GM18505 (cell line): ENCODE results near the gene ZNF827.

Source experiments
- ATAC-seq: cut with Tn5 transposase; IDR thresholded peaks from one replicate; pipeline ENCODE4 v1.9.1; 2021; ENCODE audit not compliant: unreplicated experiment
- POLR2A ChIP-seq: IDR thresholded peaks from 4 replicates; pipeline ENCODE4 v1.6.1; 2011; ENCODE audit warnings: borderline replicate concordance; ENCODE audit not compliant: insufficient read depth, insufficient read length; ENCODE audit errors: extremely low read depth

Gene ZNF827

DNA sequence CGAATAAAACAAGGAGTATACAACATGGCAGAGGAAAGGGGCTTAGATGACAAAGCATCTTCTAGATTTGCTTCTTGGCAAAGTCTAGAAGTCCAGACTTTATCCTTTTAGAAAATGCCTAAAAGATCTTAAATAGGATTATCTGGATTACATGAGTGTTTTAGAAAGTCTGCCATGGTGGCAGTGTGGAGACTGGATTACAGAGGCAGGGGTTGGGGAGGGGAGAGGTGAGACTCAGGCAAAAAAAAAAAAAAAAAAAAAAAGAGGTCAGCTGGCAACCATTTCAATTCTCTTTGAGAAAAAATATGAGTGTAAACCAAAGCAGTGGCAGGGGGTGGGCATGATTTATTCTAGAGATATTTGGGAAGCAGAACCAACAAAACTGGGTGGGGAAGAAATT is 17.4 kb downstream of the ZNF827 start:
- TF ChIP-seq POLR2A = no peak
- no peak for ATAC-seq

- no peak for ATAC-seq
- no peak for TF ChIP-seq POLR2A
Observed at GRCh38 chr4:145920205-145920604, 18.4 kb downstream of the ZNF827 start.

DNA sequence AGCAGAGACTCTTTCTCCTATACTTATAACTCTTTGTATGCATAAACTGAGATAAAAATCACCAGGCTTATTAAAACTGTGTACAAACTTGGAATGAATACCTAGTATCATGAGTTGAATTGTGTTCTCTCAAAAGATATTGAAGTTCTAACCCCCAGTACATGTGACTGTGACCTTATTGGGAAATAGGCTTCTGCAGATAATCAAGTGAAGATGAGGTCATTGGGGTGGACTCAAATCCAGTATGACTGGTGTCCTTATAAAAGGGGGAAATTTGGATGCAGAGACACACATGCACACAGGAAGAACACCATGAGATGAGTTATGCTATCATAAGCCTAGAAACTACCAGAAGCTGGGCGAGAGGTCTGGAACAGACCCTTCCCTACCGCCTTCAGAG is 26.2 kb downstream of the ZNF827 start:
- TF ChIP-seq POLR2A = no peak
- no peak for ATAC-seq

GRCh38 chr4:145909773-145910172 is 28.9 kb downstream of the ZNF827 start:
- no peak for TF ChIP-seq POLR2A
- ATAC-seq = no peak

GRCh38 chr4:145909281-145909715 is 29.3 kb downstream of the ZNF827 start:
- ATAC-seq = no peak
- no peak for TF ChIP-seq POLR2A

DNA sequence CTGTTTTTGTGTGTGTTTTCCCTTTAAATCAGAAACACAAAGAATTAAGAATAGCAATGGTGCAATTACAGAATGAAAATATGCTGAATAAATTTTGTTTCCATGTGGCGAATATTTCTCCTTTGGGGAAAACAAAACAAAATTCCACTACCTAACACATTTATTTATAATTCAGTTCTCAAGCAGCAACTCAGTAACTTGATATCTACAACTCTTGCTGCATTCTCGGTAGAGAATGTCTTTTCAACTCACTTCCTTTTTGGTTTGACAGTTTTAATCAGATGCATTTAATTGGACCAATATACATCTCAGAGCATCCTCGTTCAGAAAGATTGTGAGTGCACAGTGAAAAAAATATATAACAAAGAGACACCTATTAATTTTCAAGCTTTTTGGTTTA is 30.8 kb downstream of the ZNF827 start:
- ATAC-seq = no peak
- no peak for TF ChIP-seq POLR2A

DNA sequence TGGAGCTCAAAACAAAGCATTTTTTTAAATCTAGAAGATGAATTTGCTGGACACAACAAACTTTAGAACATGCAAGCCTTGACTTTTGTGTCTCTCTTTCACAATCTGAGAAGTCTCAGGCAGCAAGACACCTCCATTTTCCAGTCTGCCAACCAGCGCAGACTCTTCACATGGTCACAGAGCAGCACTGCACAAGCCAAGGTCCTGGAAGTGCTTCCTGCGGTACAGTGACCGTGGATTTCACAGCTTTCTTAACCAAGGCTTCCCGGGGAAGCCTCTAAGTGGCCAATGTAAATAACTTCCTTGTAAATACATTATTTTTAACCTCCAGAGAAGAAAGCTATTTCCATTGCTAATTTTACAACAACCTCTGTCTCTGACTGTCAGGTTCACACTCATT is 31.2 kb downstream of the ZNF827 start:
- no peak for ATAC-seq
- no peak for TF ChIP-seq POLR2A

GRCh38 chr4:145904413-145905177 is 34.0 kb downstream of the ZNF827 start:
- ATAC-seq = no peak
- no peak for TF ChIP-seq POLR2A

DNA sequence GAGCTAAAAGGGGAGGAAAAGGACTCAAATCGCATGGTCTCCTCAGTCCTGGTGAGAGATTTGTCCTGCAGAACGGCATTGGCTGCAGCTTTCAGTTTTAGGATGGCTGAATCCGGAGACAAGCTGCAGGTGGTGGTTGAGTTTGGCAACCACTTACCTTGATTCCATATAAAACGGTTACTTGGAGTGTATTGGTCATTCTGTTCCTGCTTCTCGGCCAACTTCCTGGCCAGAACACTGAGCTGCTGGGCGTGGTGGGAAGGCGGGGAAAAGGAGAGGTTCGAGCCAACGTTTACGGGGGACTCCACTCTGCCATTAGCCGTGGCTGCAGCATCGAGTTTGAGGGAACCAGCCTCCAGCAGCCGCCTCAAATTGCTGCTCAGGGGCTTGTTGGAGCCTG is 36.1 kb downstream of the ZNF827 start:
- no peak for ATAC-seq

GRCh38 chr4:145899886-145900460 is 38.6 kb downstream of the ZNF827 start:
- no peak for ATAC-seq
- TF ChIP-seq POLR2A = no peak

More for the DNA sequence above, 36.1 kb downstream of the ZNF827 start:
- TF ChIP-seq POLR2A = no peak

GRCh38 chr4:145898926-145899531 is 39.6 kb downstream of the ZNF827 start:
- no peak for TF ChIP-seq POLR2A
- ATAC-seq = no peak

GRCh38 chr4:145898466-145898865 is 40.2 kb downstream of the ZNF827 start:
- ATAC-seq = no peak

GRCh38 chr4:145895056-145895455 is 43.6 kb downstream of the ZNF827 start:
- ATAC-seq = no peak
- no peak for TF ChIP-seq POLR2A

More at GRCh38 chr4:145898466-145898865, 40.2 kb downstream of the ZNF827 start:
- TF ChIP-seq POLR2A = no peak

DNA sequence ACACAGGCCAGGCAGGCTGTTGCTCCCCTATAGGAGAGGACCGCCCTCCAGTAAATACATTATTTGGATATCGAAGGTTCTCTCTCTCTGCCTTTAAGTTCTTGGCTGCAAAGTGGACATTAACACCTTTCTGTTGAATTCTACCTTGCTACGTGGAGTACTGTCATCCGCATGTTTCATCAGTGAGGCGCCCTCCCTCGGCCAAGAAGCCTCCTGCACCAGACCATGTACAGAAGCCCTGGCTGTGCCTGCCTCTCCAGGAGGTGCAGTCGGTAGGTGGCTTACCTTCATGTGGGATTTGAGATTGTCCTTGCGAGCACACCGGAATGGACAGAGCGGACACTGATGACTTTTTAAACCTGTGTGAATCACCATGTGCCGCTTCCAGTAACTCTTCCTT is 46.7 kb downstream of the ZNF827 start:
- no peak for TF ChIP-seq POLR2A
- ATAC-seq = no peak
